ENCODE measurements around the gene SELPLG. TPM values are rescaled to one million over a fixed set of nuclear protein-coding genes. Genes with fewer than 3 reads are reported as not detected.
"Not testable (repeated sequence)": the region's sequence is repeated elsewhere in the genome, so short reads cannot be mapped to it uniquely, and the experiment has no call there.

The SELPLG gene
- total and polyA plus RNA-seq, 2 donors (not counting 1 experiment from before 2014, with no cell fraction given), result 6.1 to 8.0 TPM

DNA sequence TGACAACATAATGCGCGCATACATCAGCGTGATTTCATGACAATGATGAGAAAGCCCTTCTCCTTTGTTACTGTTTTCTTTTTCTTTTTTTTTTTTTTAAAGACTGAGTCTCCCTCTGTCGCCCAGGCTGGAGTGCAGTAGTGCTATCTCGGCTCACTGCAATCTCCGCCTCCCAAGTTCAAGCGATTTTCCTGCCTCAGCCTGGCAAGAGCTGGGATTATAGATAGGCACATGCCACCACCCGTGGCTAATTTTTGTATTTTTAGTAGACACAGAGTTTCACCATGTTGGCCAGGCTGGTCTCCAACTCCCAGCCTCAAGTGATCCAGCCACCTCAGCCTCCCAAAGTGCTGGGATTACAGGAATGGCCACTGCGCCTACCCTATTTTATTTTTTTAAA, 20.9 kb upstream of the SELPLG start:
- H3K27me3 Mint-ChIP-seq; H3K9ac ChIP-seq (ENCODE audit: low read length); H4K20me1 ChIP-seq (ENCODE audit: control insufficient read depth, insufficient read depth, low read length, poor library complexity, severe bottlenecking); H3K4me2 ChIP-seq (replicated peaks; ENCODE audit: low read depth, low read length, poor library complexity, severe bottlenecking); DNase-seq; ATAC-seq (ENCODE audit: low read depth); H3K27me3 ChIP-seq (replicated peaks in 1 of 4; ENCODE audit: control extremely low read depth in 1 of 4, control insufficient read depth in 3 of 4, insufficient read depth in 4 of 4, low read length in 3 of 4); intact Hi-C loops (cut with micrococcal nuclease); H2AFZ ChIP-seq (ENCODE audit: insufficient read depth, low read depth, low read length, poor library complexity, severe bottlenecking); H3K4me3 ChIP-seq (ENCODE audit: control extremely low read depth in 1 of 5, extremely low read depth in 1 of 5, insufficient read depth in 1 of 5, low read depth in 2 of 5, low read length in 4 of 5); H3K27ac Mint-ChIP-seq; H3K27ac ChIP-seq (ENCODE audit: low read length in 2 of 2); H3K79me2 ChIP-seq (ENCODE audit: control insufficient read depth, insufficient read depth, low read length); H3K9me3 ChIP-seq (ENCODE audit: control extremely low read depth in 1 of 3, control insufficient read depth in 2 of 3, insufficient read depth in 1 of 3, low read length in 2 of 3); H3K4me3 Mint-ChIP-seq; H3K9me3 Mint-ChIP-seq (ENCODE audit: insufficient read depth): not testable (repeated sequence)
- peaks cover 23% of the 10 kb centered on the region for H3K4me1 Mint-ChIP-seq
- POLR2A ChIA-PET, result interaction anchor here (0.6 to 1.5 kb wide), 3 partner anchors 9 to 147 kb away, joined by 3 read pairs; no protein-coding TSS in a partner anchor
- 97% methylated on average over 6 of the region's 9 CpGs for WGBS (ENCODE audit: insufficient coverage)
- Histone ChIP-seq H3K36me3 (replicated peaks in 1 of 2; ENCODE audit: control extremely low read depth in 1 of 2, control insufficient read depth in 1 of 2, extremely low read depth in 1 of 2, insufficient read depth in 2 of 2, low read length in 1 of 2) (peaks cover 9 to 56% of the 10 kb centered on the region in 2 experiments), H3K4me1 (ENCODE audit: control insufficient read depth in 2 of 2, insufficient read depth in 2 of 2, low read length in 2 of 2) (peaks cover 14 to 15% of the 10 kb centered on the region in 2 donors)
- CTCF ChIA-PET, result interaction anchor here (0.9 to 2.1 kb wide), 4 partner anchors 10 to 21 kb away, joined by 3 to 16 read pairs (median 6); partner anchors contain the start of gene SELPLG

GRCh38 chr12:108653922-108654321, 20.2 kb upstream of the SELPLG start:
- H3K9ac ChIP-seq (ENCODE audit: low read length), result no peak overlapping the region
- no peak overlapping the region for H3K4me2 ChIP-seq (replicated peaks; ENCODE audit: low read depth, low read length, poor library complexity, severe bottlenecking)
- H3K27ac ChIP-seq (ENCODE audit: low read length in 2 of 2), result peak overlapping the region; percentile 20 to 35
- H3K4me1 Mint-ChIP-seq, result peaks cover 23% of the 10 kb centered on the region
- ChIA-PET POLR2A (interaction anchor here (1.0 to 1.7 kb wide), 5 partner anchors 10 to 20 kb away, joined by 3 to 8 read pairs (median 5); partner anchors contain the start of gene SELPLG), CTCF (interaction anchor here (1.0 to 10.3 kb wide), 6 partner anchors 9 to 149 kb away, joined by 3 to 133 read pairs (median 8); no protein-coding TSS in a partner anchor)
- no peaks in the 10 kb centered on the region for H3K9me3 ChIP-seq (ENCODE audit: control extremely low read depth in 1 of 3, control insufficient read depth in 2 of 3, insufficient read depth in 1 of 3, low read length in 2 of 3)
- peak overlapping the region; percentile 79 for H3K27ac Mint-ChIP-seq
- no peak overlapping the region for H3K4me3 ChIP-seq (ENCODE audit: control extremely low read depth in 1 of 5, extremely low read depth in 1 of 5, insufficient read depth in 1 of 5, low read depth in 2 of 5, low read length in 4 of 5)
- no peaks in the 10 kb centered on the region for H3K9me3 Mint-ChIP-seq (ENCODE audit: insufficient read depth)
- ATAC-seq (ENCODE audit: low read depth), result no peak
- H4K20me1 ChIP-seq (ENCODE audit: control insufficient read depth, insufficient read depth, low read length, poor library complexity, severe bottlenecking), result peaks cover 5% of the 10 kb centered on the region
- peaks cover 14 to 15% of the 10 kb centered on the region in 2 donors for H3K4me1 ChIP-seq (ENCODE audit: control insufficient read depth in 2 of 2, insufficient read depth in 2 of 2, low read length in 2 of 2)
- peaks cover 9% of the 10 kb centered on the region for H3K79me2 ChIP-seq (ENCODE audit: control insufficient read depth, insufficient read depth, low read length)
- no peak for DNase-seq
- intact Hi-C loops (cut with micrococcal nuclease), result no loop called here
- no peak overlapping the region for H3K4me3 Mint-ChIP-seq
- H3K36me3 ChIP-seq (replicated peaks in 1 of 2; ENCODE audit: control extremely low read depth in 1 of 2, control insufficient read depth in 1 of 2, extremely low read depth in 1 of 2, insufficient read depth in 2 of 2, low read length in 1 of 2), result peaks cover 8 to 54% of the 10 kb centered on the region in 2 experiments
- no peaks in the 10 kb centered on the region for H3K27me3 Mint-ChIP-seq
- WGBS (ENCODE audit: insufficient coverage), result 100% methylated on average over 3 of the region's 3 CpGs
- no peak for TF ChIP-seq EZH2 (IDR thresholded peaks at IDR 0.05; ENCODE audit: borderline replicate concordance, insufficient read depth, low read depth, low read length, poor library complexity, severe bottlenecking)
- TF ChIP-seq CTCF (IDR thresholded peaks at IDR 0.05), result no peak
- H2AFZ ChIP-seq (ENCODE audit: insufficient read depth, low read depth, low read length, poor library complexity, severe bottlenecking), result no peak overlapping the region
- H3K27me3 ChIP-seq (replicated peaks in 1 of 4; ENCODE audit: control extremely low read depth in 1 of 4, control insufficient read depth in 3 of 4, insufficient read depth in 4 of 4, low read length in 3 of 4), result no peaks in the 10 kb centered on the region
